ENCODE data around the gene BROX.

Gene BROX

DNA sequence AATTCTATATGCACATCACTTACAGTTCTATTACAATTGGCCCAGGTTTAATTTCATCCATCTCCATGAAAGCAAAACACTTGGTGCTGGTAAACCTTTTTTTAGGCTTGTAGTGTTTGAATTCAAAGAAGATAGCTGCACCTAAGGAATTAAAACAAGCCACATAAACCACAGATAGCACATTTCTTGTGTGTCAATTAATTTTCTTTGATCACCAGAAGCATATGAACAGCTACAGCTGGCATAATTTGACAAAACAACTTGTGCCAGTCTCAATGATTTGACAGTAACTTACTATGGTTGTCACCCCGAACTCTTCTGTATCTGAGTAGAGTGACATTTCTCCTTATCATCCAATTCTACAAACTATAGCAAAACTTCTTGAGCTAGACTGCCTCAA lies 42.3 kb upstream of the BROX start:
- Histone ChIP-seq H3K9ac (ENCODE audit: low read length) (no peak overlapping the region), H3K9me3 (ENCODE audit: insufficient read depth, low read length) (no peaks in the 10 kb centered on the region), H3K27me3 (ENCODE audit: low read length) (no peaks in the 10 kb centered on the region), H3K4me3 (ENCODE audit: insufficient read depth, low read length, poor library complexity, severe bottlenecking) (no peak overlapping the region), H3F3A (ENCODE audit: insufficient read depth) (0 out of 2 replicates have a peak, but pooled peaks cover 5% of the 10 kb centered on the region), H3K79me2 (ENCODE audit: insufficient read depth, low read length) (no peaks in the 10 kb centered on the region), H2AFZ (ENCODE audit: low read depth, low read length, severe bottlenecking) (no peak overlapping the region), H3K36me3 (ENCODE audit: low read length) (peaks cover 21% of the 10 kb centered on the region; the same call in 1 of the 2 replicates), H3K27ac (ENCODE audit: low read depth, low read length) (no peak overlapping the region), H4K20me1 (ENCODE audit: low read depth, low read length) (no peaks in the 10 kb centered on the region), H3K4me2 (ENCODE audit: low read depth, low read length, poor library complexity, severe bottlenecking) (no peak overlapping the region), H3K9me2 (replicated peaks; ENCODE audit: insufficient read depth, low read length) (no peaks in the 10 kb centered on the region)
- TF ChIP-seq EZH2phosphoT487 (conservative IDR thresholded peaks at IDR 0.05; ENCODE audit: low read length): no peak
- TF ChIP-seq, protein P1, sequence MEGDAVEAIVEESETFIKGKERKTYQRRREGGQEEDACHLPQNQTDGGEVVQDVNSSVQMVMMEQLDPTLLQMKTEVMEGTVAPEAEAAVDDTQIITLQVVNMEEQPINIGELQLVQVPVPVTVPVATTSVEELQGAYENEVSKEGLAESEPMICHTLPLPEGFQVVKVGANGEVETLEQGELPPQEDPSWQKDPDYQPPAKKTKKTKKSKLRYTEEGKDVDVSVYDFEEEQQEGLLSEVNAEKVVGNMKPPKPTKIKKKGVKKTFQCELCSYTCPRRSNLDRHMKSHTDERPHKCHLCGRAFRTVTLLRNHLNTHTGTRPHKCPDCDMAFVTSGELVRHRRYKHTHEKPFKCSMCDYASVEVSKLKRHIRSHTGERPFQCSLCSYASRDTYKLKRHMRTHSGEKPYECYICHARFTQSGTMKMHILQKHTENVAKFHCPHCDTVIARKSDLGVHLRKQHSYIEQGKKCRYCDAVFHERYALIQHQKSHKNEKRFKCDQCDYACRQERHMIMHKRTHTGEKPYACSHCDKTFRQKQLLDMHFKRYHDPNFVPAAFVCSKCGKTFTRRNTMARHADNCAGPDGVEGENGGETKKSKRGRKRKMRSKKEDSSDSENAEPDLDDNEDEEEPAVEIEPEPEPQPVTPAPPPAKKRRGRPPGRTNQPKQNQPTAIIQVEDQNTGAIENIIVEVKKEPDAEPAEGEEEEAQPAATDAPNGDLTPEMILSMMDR (IDR thresholded peaks at IDR 0.05; ENCODE audit: insufficient read depth, low read length, poor library complexity, severe bottlenecking): no peak

DNA sequence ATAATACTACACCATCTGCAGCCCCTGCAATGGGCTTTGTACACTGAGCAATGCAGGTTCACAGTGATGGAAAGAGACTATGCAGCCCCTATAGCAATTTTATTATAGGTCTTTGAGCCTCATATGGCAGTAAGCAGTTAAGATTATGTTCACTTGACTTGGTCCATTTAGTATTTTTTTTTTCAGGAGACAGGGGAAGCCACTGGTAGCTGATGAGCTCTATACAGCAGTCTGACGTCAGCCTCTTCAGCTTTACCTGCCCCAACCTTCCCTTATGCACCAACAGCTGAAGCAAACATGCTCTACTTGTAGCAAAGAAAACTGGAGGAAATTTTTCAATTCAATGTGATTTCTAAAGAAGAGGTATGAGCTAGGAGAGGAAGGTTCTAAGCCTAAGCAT lies 32.3 kb upstream of the BROX start:
- no peak overlapping the region for H3K4me2 ChIP-seq (ENCODE audit: low read depth, low read length, poor library complexity, severe bottlenecking)
- H3K9ac ChIP-seq (ENCODE audit: low read length): no peak overlapping the region
- H3K9me3 ChIP-seq (ENCODE audit: insufficient read depth, low read length): no peaks in the 10 kb centered on the region
- H2AFZ ChIP-seq (ENCODE audit: low read depth, low read length, severe bottlenecking): no peak overlapping the region
- H3K79me2 ChIP-seq (ENCODE audit: insufficient read depth, low read length): no peaks in the 10 kb centered on the region
- no peaks in the 10 kb centered on the region for H3K27me3 ChIP-seq (ENCODE audit: low read length)
- no peak overlapping the region for H3K4me3 ChIP-seq (ENCODE audit: insufficient read depth, low read length, poor library complexity, severe bottlenecking)
- no peaks in the 10 kb centered on the region for H3K9me2 ChIP-seq (replicated peaks; ENCODE audit: insufficient read depth, low read length)
- H4K20me1 ChIP-seq (ENCODE audit: low read depth, low read length): no peaks in the 10 kb centered on the region
- H3K36me3 ChIP-seq (ENCODE audit: low read length): no peaks in the 10 kb centered on the region
- H3F3A ChIP-seq (ENCODE audit: insufficient read depth): no peaks in the 10 kb centered on the region
- no peak overlapping the region for H3K27ac ChIP-seq (ENCODE audit: low read depth, low read length)
- no peak for TF ChIP-seq EZH2phosphoT487 (conservative IDR thresholded peaks at IDR 0.05; ENCODE audit: low read length)
- TF ChIP-seq, protein P1 (IDR thresholded peaks at IDR 0.05; ENCODE audit: insufficient read depth, low read length, poor library complexity, severe bottlenecking): no peak

DNA sequence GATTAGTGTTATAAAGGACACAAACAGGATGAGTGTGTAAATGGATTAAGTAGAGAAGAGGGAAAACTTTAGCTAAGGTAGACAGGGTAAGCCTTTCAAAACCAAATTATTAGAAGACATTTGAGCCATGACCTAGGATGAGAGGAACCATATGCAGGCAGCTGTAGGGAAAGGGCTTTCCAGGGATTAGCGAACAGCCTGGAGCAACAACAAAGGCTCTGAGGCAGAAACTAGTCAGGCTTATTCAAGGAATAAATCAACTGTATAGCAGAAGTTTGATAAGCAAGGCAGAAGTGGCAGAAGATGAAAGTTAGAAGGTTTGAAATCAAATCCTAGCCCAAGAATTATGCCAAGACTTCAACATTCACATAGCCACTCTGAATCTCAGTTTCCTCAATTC lies 21.3 kb upstream of the BROX start:
- no peak overlapping the region for H3K9ac ChIP-seq (ENCODE audit: low read length)
- H3K36me3 ChIP-seq (ENCODE audit: low read length): no peaks in the 10 kb centered on the region
- H4K20me1 ChIP-seq (ENCODE audit: low read depth, low read length): no peaks in the 10 kb centered on the region
- no peak overlapping the region for H3K4me3 ChIP-seq (ENCODE audit: insufficient read depth, low read length, poor library complexity, severe bottlenecking)
- no peak overlapping the region for H2AFZ ChIP-seq (ENCODE audit: low read depth, low read length, severe bottlenecking)
- no peaks in the 10 kb centered on the region; the same call in 1 of the 2 replicates for H3F3A ChIP-seq (ENCODE audit: insufficient read depth)
- no peaks in the 10 kb centered on the region for H3K79me2 ChIP-seq (ENCODE audit: insufficient read depth, low read length)
- no peak overlapping the region for H3K4me2 ChIP-seq (ENCODE audit: low read depth, low read length, poor library complexity, severe bottlenecking)
- no peaks in the 10 kb centered on the region for H3K27me3 ChIP-seq (ENCODE audit: low read length)
- H3K9me3 ChIP-seq (ENCODE audit: insufficient read depth, low read length): no peaks in the 10 kb centered on the region
- no peaks in the 10 kb centered on the region for H3K9me2 ChIP-seq (replicated peaks; ENCODE audit: insufficient read depth, low read length)
- H3K27ac ChIP-seq (ENCODE audit: low read depth, low read length): no peak overlapping the region
- TF ChIP-seq EZH2phosphoT487 (conservative IDR thresholded peaks at IDR 0.05; ENCODE audit: low read length): no peak
- TF ChIP-seq, protein P1 (IDR thresholded peaks at IDR 0.05; ENCODE audit: insufficient read depth, low read length, poor library complexity, severe bottlenecking): no peak
